Ramos (cell line): Measurements from ENCODE around the gene SCAANT1.

Source experiments
- in situ Hi-C: fragments of 300-500 bp; cut with MboI; formaldehyde crosslinking; loops from one replicate; pipeline ENCODE4 v1.14.3; 2022; ENCODE audit warnings: low sequenced_read_pairs; ENCODE audit not compliant: unreplicated experiment

The SCAANT1 gene

DNA sequence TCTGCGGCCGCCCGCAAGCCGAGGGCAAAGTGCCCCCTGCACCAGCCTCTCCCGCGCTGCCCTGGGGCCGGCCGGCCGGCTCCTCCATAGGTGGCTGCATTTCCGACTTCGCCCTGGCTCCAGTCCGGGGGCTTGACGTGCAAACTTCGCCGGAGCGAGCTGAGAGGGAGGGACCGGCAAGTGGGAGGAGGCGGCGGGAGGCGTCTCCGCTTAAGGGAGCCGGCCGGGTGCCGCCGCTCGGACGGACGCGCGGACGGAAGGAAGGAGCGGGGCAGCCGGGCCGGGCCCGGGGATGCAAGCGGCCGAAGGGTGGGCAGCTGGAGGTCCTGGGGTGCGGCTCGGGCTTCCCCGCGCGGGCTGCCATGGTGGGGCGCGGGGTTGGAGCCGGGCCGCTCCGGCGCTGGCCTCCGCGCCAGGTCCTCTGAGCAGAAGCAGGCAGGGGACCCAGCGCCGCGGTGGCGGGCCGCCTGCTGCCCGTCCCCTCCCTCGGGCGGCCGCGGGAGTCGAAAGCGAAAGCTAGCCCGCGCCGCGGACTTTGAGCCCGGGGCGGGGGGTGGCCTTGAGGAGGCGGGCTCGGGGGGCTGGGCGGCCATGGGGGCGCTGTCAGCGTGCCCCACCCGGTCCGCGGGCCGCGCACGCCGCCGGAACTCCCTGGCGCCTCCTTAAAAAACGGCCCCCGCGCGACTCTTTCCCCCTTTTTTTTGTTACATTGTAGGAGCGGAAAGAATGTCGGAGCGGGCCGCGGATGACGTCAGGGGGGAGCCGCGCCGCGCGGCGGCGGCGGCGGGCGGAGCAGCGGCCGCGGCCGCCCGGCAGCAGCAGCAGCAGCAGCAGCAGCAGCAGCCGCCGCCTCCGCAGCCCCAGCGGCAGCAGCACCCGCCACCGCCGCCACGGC lies at the start of gene SCAANT1:
TSS of gene SCAANT1 (minus strand) at position 511 of the 895 bp plus-strand sequence.
- in situ Hi-C loops: no loop called here

- in situ Hi-C loops: no loop called here
Observed at GRCh38 chr3:63961891-63962290, 49.7 kb upstream of the SCAANT1 start.

- in situ Hi-C loops: no loop called here
Observed at GRCh38 chr3:63960048-63960711, 48.0 kb upstream of the SCAANT1 start.

DNA sequence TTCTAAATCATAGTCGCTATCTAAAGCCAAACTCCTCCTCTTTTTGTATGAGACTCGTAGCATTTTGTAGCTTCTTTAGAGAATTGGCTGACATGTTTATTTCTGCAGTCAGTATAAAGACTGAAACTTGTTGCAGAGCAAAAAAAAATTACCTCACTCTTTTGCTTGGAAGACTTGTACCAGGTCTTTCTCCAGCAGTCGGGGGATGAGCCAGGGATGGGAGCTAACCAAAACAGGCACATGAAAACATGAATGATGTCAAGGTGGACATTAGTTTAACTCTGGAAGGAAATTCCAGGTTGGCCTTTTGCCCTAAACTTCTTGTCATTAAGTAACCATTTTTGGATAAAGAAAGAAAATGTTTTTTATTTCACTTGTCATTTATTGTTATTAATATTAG lies 47.0 kb upstream of the SCAANT1 start:
- in situ Hi-C loops: no loop called here

GRCh38 chr3:63955830-63956545 lies 43.8 kb upstream of the SCAANT1 start:
- in situ Hi-C loops: no loop called here

DNA sequence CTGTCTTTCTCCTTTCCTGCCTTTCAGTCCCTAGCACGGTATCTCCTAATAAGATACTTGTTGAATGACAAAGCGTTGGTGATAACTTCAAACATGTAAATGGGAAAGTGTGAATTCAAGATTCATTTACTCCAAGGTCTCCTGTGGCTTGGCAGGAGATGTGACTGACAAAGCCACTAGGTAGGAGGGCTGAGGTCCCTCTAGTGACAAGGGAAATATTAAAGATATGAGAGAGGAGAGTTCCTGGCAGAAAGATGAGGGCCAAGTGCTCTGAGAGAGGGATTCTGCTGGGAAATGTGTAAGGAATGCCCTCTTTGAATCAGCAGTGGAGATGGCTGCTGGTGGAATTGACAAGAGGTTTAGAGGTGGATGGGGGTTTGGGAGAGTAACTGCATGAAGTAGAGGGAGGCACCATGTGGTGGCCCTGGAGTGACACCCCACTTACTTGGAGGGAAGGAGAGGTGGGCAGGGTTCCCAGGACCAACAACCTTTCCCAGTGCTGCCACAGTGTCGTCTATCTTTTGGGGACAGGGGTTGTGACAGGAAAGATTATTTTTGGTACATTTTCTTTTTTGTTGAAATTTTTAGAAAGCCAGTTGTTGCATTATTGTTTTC lies 43.0 kb upstream of the SCAANT1 start:
- in situ Hi-C loops: no loop called here

- in situ Hi-C loops: no loop called here
Observed at GRCh38 chr3:63954182-63954581, 42.0 kb upstream of the SCAANT1 start.

DNA sequence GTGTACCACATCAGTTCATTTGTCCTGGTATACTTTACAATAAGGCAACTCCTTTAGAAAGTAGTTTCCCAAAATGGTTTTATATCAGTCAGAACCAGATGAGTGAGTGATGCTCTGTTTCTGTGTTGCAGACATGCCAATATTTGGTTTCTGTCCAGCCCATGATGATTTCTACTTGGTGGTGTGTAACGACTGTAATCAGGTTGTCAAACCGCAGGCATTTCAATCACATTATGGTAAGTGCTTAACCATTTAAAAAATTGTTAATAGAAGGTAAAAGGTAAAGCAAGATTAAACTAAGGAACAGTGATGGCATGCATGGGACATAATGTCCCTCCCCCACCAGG lies 40.0 kb upstream of the SCAANT1 start:
- in situ Hi-C loops: no loop called here

- in situ Hi-C loops: no loop called here
Observed at GRCh38 chr3:63951492-63952247, 39.5 kb upstream of the SCAANT1 start.

DNA sequence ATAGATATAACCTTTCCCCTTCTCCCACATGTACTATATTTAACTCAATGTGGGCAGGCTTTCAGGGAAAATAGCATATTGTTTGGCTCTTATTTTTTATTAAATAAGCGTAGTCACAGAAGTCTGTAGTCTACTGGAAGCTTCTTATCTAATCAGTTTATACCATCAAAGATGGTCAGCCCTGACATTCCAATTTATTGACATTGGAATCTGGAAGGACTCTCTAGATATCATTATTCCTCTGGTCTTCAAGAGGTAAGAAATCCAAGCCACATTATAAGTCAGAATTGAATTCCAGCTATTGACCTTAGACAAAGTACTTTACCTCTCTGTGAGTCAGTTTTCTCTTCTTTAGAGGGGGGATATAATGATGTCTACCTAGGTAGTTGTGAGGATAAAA lies 38.5 kb upstream of the SCAANT1 start:
- in situ Hi-C loops: no loop called here

GRCh38 chr3:63949005-63949404 lies 36.8 kb upstream of the SCAANT1 start:
- in situ Hi-C loops: no loop called here

- in situ Hi-C loops: no loop called here
Observed at GRCh38 chr3:63947594-63947993, 35.4 kb upstream of the SCAANT1 start.

DNA sequence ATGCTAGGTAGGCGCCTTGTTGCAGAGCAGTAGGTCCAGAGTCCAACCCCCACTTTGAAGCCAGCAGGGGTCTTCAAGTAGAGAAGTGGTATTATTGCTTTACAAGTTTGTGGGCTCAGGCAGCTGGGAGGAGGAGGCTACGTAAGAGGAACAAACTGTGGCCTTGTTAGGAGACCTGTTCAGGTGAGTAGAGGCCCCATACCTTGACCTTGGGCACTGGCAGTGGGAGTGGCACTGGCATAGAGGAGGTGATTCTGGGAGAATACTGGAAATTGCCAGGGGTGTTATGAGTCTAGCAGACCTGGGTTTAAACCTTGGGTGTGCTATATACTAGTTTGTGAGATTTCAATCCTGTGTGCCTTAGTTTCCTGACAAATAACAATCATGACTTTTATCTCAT lies 34.6 kb upstream of the SCAANT1 start:
- in situ Hi-C loops: no loop called here

GRCh38 chr3:63945558-63946096 lies 33.4 kb upstream of the SCAANT1 start:
- in situ Hi-C loops: no loop called here

GRCh38 chr3:63943678-63944077 lies 31.5 kb upstream of the SCAANT1 start:
- in situ Hi-C loops: no loop called here

DNA sequence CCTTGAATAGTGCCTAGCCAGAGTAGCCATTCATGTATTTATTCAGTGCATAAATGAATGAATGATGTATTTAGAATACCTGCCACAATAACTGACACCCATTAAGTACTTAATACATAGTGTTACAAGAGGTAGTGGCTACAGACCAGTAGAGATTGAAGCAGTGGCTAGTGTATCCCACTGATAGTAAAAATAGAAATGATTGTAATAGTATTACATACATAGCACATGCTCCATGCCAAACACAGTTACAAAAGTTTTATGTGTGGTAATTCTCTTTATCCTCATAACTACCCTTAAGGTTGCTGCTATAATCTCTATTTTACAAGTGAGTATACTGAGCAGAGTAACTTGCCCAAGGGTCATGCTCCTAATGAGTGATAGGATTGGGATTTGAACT lies 30.3 kb upstream of the SCAANT1 start:
- in situ Hi-C loops: no loop called here

DNA sequence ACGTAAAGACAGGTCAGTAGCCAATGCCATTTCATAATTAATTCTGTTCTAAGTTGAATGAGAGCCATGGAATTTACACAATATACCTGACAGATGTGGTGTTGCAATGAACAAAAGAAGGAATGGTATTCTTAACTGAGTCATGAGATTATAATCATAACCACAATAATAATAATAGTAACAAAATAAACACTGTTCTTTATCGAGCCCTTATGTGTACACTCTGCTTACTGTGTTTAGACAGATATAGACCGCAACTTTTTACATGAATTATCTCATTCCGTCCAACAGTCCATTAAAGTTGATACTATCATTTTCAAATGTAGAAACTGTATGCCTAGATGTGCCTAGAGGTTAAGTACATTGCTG lies 28.2 kb upstream of the SCAANT1 start:
- in situ Hi-C loops: no loop called here

DNA sequence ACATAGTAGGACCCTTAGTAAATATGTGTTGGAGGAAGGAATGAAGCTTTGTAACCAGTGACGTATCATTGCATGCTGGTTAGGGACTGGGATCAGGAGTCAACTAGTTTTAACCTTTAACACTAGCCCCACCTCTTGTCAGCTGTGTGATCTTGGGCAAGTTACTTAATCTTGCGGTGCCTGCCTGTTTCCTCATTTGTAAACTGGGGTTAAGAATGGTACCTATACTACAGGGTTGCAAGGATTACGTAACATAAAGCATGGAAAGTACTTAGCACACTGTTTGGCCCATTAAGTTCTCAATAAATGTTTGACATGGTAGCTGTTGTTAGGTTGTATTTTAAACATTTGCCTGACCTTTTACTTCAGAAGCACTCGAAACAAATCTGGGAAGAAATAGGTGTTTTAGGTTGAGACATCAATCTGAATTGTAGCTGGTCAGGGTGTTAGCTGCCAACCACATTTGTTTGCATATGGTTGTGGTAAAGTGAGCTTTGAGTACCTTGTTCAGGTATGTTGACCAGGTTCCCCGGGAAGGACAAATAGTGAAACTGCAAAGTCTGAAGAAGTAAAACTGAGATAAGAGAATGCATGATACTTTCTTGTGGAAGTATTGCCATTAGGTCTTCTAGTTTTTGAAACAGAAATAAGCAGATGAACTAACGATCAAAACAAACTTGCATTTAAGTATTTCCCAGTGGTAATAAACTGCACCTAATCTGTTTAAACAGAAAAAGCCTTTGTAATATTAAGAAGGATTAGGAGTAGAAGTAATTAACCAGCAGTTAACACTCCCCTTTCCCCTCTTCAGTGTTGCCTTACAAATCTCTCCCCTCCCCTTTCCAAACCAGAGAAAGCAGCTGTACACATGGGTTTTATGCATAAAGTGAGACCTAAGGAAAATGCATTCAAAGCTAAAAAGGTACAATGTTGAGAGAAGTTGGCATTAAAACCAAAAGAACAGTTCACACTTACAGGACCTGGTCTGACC lies 25.8 kb upstream of the SCAANT1 start:
- in situ Hi-C loops: no loop called here

GRCh38 chr3:63936925-63937324 lies 24.7 kb upstream of the SCAANT1 start:
- in situ Hi-C loops: no loop called here
